HEK293 (cell line): ENCODE data around the gene GPI.
A peak's percentile ranks its signal among the peaks of the same experiment; 100 is the strongest.

Experiments used
- BCL6B ChIP-seq: fragments of 450-650 bp; formaldehyde crosslinking; IDR thresholded peaks from 2 replicates; pipeline ENCODE4 v1.5.1; 2017; ENCODE audit warnings: missing biosample characterization, missing genetic modification characterization
- KLF10 ChIP-seq: fragments of 450-650 bp; IDR thresholded peaks from 2 replicates; pipeline ENCODE4 v1.5.1; 2018; ENCODE audit warnings: missing biosample characterization, mild to moderate bottlenecking, missing genetic modification characterization
- KLF16 ChIP-seq: fragments of 450-650 bp; formaldehyde crosslinking; IDR thresholded peaks from 2 replicates; pipeline ENCODE4 v1.5.1; 2017; ENCODE audit warnings: missing biosample characterization, missing genetic modification characterization
- PATZ1 ChIP-seq: fragments of 450-650 bp; formaldehyde crosslinking; IDR thresholded peaks from 2 replicates; pipeline ENCODE4 v1.5.1; 2016; ENCODE audit warnings: missing biosample characterization, missing genetic modification characterization
- YY1 ChIP-seq: fragments of 450-650 bp; formaldehyde crosslinking; IDR thresholded peaks from 2 replicates; pipeline ENCODE4 v1.5.1; 2018; ENCODE audit warnings: missing biosample characterization, missing genetic modification characterization
- ZBTB11 ChIP-seq: fragments of 450-650 bp; formaldehyde crosslinking; conservative IDR thresholded peaks from 2 replicates; pipeline ENCODE4 v1.5.1; 2016; ENCODE audit warnings: low read depth, missing biosample characterization, missing genetic modification characterization
- ZNF2 ChIP-seq: fragments of 450-650 bp; formaldehyde crosslinking; IDR thresholded peaks from 2 replicates; pipeline ENCODE4 v1.5.1; 2016; ENCODE audit warnings: missing biosample characterization, missing genetic modification characterization
- ZNF23 ChIP-seq: fragments of 450-650 bp; formaldehyde crosslinking; IDR thresholded peaks from 2 replicates; pipeline ENCODE4 v1.5.1; 2016; ENCODE audit warnings: missing biosample characterization, missing genetic modification characterization, borderline replicate concordance
- ZNF248 ChIP-seq: fragments of 450-650 bp; formaldehyde crosslinking; IDR thresholded peaks from 2 replicates; pipeline ENCODE4 v1.5.1; 2017; ENCODE audit warnings: missing biosample characterization, missing genetic modification characterization
- ZNF280C ChIP-seq: fragments of 450-650 bp; formaldehyde crosslinking; IDR thresholded peaks from 2 replicates; pipeline ENCODE4 v1.5.1; 2016; ENCODE audit warnings: missing biosample characterization, missing genetic modification characterization
- ZNF350 ChIP-seq: fragments of 450-650 bp; formaldehyde crosslinking; IDR thresholded peaks from 2 replicates; pipeline ENCODE4 v1.5.0; 2017; ENCODE audit warnings: missing biosample characterization, mild to moderate bottlenecking, missing genetic modification characterization
- ZNF449 ChIP-seq: fragments of 450-650 bp; formaldehyde crosslinking; IDR thresholded peaks from 2 replicates; pipeline ENCODE4 v1.5.1; 2017; ENCODE audit warnings: missing biosample characterization, mild to moderate bottlenecking, missing genetic modification characterization, moderate library complexity
- ZNF488 ChIP-seq: fragments of 450-650 bp; formaldehyde crosslinking; IDR thresholded peaks from 2 replicates; pipeline ENCODE4 v1.5.1; 2016; ENCODE audit warnings: missing biosample characterization, missing genetic modification characterization
- ZNF529 ChIP-seq: fragments of 450-650 bp; formaldehyde crosslinking; IDR thresholded peaks from 2 replicates; pipeline ENCODE4 v1.5.1; 2017; ENCODE audit warnings: missing genetic modification characterization, missing biosample characterization; ENCODE audit not compliant: insufficient replicate concordance
- ZNF558 ChIP-seq: fragments of 450-650 bp; formaldehyde crosslinking; IDR thresholded peaks from 2 replicates; pipeline ENCODE4 v1.5.1; 2016; ENCODE audit warnings: missing biosample characterization, missing genetic modification characterization
- ZNF610 ChIP-seq: fragments of 450-650 bp; formaldehyde crosslinking; IDR thresholded peaks from 2 replicates; pipeline ENCODE4 v1.5.1; 2016; ENCODE audit warnings: missing biosample characterization, missing genetic modification characterization, borderline replicate concordance
- ZNF626 ChIP-seq: fragments of 450-650 bp; sonication (Bioruptor Pico); formaldehyde crosslinking; IDR thresholded peaks from 2 replicates; pipeline ENCODE4 v1.5.1; 2018; ENCODE audit warnings: missing biosample characterization, missing genetic modification characterization, inconsistent platforms
- ZNF654 ChIP-seq: fragments of 450-650 bp; formaldehyde crosslinking; IDR thresholded peaks from 2 replicates; pipeline ENCODE4 v1.5.1; 2016; ENCODE audit warnings: low read depth, missing biosample characterization, missing genetic modification characterization
- ZNF830 ChIP-seq: fragments of 450-650 bp; IDR thresholded peaks from 2 replicates; pipeline ENCODE4 v1.5.0; 2018; ENCODE audit warnings: missing biosample characterization, missing genetic modification characterization, low read depth, mild to moderate bottlenecking, moderate library complexity
- ZSCAN30 ChIP-seq: fragments of 450-650 bp; IDR thresholded peaks from 2 replicates; pipeline ENCODE4 v1.5.1; 2018; ENCODE audit warnings: missing biosample characterization, mild to moderate bottlenecking, missing genetic modification characterization, moderate library complexity
- TF ChIP-seq, protein P1 (sequence below): fragments of 450-650 bp; formaldehyde crosslinking; IDR thresholded peaks from 2 replicates; pipeline ENCODE4 v1.5.1; 2016; ENCODE audit warnings: missing biosample characterization, missing genetic modification characterization
- TF ChIP-seq, protein P2 (sequence below): fragments of 450-650 bp; formaldehyde crosslinking; IDR thresholded peaks from 2 replicates; pipeline ENCODE4 v1.5.1; 2016; ENCODE audit warnings: missing biosample characterization, missing genetic modification characterization, borderline replicate concordance
- TF ChIP-seq, protein P3 (sequence below): fragments of 450-650 bp; formaldehyde crosslinking; IDR thresholded peaks from 2 replicates; pipeline ENCODE4 v1.5.1; 2016; ENCODE audit warnings: missing biosample characterization, missing genetic modification characterization

GPI gene

DNA sequence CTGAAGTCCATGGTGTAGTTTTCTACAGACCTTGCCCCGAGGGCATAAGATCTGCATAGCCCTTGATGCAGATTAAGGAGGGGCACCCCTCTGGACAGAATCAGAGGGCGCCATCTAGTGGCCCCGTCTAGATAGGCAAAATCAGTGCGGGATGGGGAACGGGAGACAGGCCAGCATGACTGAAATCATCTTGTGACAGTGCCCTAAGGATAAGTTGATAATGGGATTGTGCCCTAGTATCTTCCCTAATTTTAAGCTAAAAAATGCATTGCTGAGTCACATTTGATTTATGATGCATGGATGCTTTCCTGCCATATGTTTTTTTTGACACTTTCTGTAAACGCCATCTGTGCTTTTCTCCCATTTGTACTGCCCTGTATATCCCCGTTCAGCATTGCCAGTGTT lies 19.0 kb upstream of the GPI start (continued):
- TF ChIP-seq ZSCAN30 (tag by site-specific recombination) (peak; percentile 82), ZNF23 (tag by site-specific recombination) (no peak), ZNF248 (tag by site-specific recombination) (no peak), ZNF610 (tag by site-specific recombination) (0 out of 2 replicates have a peak, but pooled peaks have one; percentile 36), PATZ1 (peak; percentile 67; the same call in 1 of the 2 replicates), ZNF654 (tag by site-specific recombination) (peak; percentile 96), ZNF830 (tag by site-specific recombination) (no peak), YY1 (tag by site-specific recombination) (no peak), ZNF2 (peak; percentile 66; the same call in 1 of the 2 replicates), KLF10 (no peak), ZBTB11 (tag by site-specific recombination) (no peak), ZNF488 (tag by site-specific recombination) (no peak), ZNF529 (tag by site-specific recombination) (no peak), KLF16 (peak; percentile 12; the same call in 1 of the 2 replicates), ZNF558 (tag by site-specific recombination) (peak; percentile 75), ZNF350 (tag by site-specific recombination) (no peak), ZNF626 (tag by site-specific recombination) (no peak; the same call in 1 of the 2 replicates), ZNF280C (tag by site-specific recombination) (no peak), BCL6B (no peak), ZNF449 (tag by site-specific recombination) (no peak)
- TF ChIP-seq, protein P1, sequence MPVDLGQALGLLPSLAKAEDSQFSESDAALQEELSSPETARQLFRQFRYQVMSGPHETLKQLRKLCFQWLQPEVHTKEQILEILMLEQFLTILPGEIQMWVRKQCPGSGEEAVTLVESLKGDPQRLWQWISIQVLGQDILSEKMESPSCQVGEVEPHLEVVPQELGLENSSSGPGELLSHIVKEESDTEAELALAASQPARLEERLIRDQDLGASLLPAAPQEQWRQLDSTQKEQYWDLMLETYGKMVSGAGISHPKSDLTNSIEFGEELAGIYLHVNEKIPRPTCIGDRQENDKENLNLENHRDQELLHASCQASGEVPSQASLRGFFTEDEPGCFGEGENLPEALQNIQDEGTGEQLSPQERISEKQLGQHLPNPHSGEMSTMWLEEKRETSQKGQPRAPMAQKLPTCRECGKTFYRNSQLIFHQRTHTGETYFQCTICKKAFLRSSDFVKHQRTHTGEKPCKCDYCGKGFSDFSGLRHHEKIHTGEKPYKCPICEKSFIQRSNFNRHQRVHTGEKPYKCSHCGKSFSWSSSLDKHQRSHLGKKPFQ (tag by site-specific recombination): no peak
- TF ChIP-seq, protein P2, sequence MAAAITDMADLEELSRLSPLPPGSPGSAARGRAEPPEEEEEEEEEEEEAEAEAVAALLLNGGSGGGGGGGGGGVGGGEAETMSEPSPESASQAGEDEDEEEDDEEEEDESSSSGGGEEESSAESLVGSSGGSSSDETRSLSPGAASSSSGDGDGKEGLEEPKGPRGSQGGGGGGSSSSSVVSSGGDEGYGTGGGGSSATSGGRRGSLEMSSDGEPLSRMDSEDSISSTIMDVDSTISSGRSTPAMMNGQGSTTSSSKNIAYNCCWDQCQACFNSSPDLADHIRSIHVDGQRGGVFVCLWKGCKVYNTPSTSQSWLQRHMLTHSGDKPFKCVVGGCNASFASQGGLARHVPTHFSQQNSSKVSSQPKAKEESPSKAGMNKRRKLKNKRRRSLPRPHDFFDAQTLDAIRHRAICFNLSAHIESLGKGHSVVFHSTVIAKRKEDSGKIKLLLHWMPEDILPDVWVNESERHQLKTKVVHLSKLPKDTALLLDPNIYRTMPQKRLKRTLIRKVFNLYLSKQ (tag by site-specific recombination): no peak
- TF ChIP-seq, protein P3, sequence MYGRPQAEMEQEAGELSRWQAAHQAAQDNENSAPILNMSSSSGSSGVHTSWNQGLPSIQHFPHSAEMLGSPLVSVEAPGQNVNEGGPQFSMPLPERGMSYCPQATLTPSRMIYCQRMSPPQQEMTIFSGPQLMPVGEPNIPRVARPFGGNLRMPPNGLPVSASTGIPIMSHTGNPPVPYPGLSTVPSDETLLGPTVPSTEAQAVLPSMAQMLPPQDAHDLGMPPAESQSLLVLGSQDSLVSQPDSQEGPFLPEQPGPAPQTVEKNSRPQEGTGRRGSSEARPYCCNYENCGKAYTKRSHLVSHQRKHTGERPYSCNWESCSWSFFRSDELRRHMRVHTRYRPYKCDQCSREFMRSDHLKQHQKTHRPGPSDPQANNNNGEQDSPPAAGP: peak; percentile 60; the same call in 1 of the 2 replicates
